ENCODE data around the gene RPL38.

RPL38 gene

GRCh38 chr17:74228306-74228978 lies 25.0 kb downstream of the RPL38 start:
- Histone ChIP-seq H3K4me1 (ENCODE audit: control insufficient read depth, insufficient read depth, low read length) (no peaks in the 10 kb centered on the region), H3K27me3 (ENCODE audit: control insufficient read depth in 1 of 2, insufficient read depth in 2 of 2, low read length in 2 of 2) (no peaks in the 10 kb centered on the region), H3K9ac (ENCODE audit: low read length in 2 of 2) (no peak overlapping the region), H3K27ac (ENCODE audit: low read length) (no peak overlapping the region), H3K4me3 (ENCODE audit: low read length in 2 of 2) (no peak overlapping the region), H3K36me3 (ENCODE audit: control insufficient read depth in 2 of 2, insufficient read depth in 2 of 2, low read length in 2 of 2) (peaks cover 0 to 6% of the 10 kb centered on the region in 2 donors), H3K9me3 (ENCODE audit: control insufficient read depth in 2 of 2, low read length in 2 of 2) (no peaks in the 10 kb centered on the region)

GRCh38 chr17:74230896-74231295 lies 27.4 kb downstream of the RPL38 start:
- no peak overlapping the region for H3K9ac ChIP-seq (ENCODE audit: low read length in 2 of 2)
- no peak overlapping the region for H3K27ac ChIP-seq (ENCODE audit: low read length)

GRCh38 chr17:74231928-74232907 lies 28.7 kb downstream of the RPL38 start:
- Histone ChIP-seq H3K27ac (ENCODE audit: low read length) (no peak overlapping the region), H3K36me3 (ENCODE audit: control insufficient read depth in 2 of 2, insufficient read depth in 2 of 2, low read length in 2 of 2) (peaks cover 0 to 4% of the 10 kb centered on the region in 2 donors), H3K9me3 (ENCODE audit: control insufficient read depth in 2 of 2, low read length in 2 of 2) (no peaks in the 10 kb centered on the region), H3K9ac (ENCODE audit: low read length in 2 of 2) (no peak overlapping the region), H3K27me3 (ENCODE audit: control insufficient read depth in 1 of 2, insufficient read depth in 2 of 2, low read length in 2 of 2) (no peaks in the 10 kb centered on the region), H3K4me1 (ENCODE audit: control insufficient read depth, insufficient read depth, low read length) (no peaks in the 10 kb centered on the region), H3K4me3 (ENCODE audit: low read length in 2 of 2) (no peak overlapping the region)

More at GRCh38 chr17:74230896-74231295, 27.4 kb downstream of the RPL38 start:
- Histone ChIP-seq H3K36me3 (ENCODE audit: control insufficient read depth in 2 of 2, insufficient read depth in 2 of 2, low read length in 2 of 2) (peaks cover 0 to 4% of the 10 kb centered on the region in 2 donors), H3K9me3 (ENCODE audit: control insufficient read depth in 2 of 2, low read length in 2 of 2) (no peaks in the 10 kb centered on the region), H3K4me3 (ENCODE audit: low read length in 2 of 2) (no peak overlapping the region), H3K4me1 (ENCODE audit: control insufficient read depth, insufficient read depth, low read length) (no peaks in the 10 kb centered on the region), H3K27me3 (ENCODE audit: control insufficient read depth in 1 of 2, insufficient read depth in 2 of 2, low read length in 2 of 2) (no peaks in the 10 kb centered on the region)

- Histone ChIP-seq H3K27me3 (ENCODE audit: control insufficient read depth in 1 of 2, insufficient read depth in 2 of 2, low read length in 2 of 2) (no peaks in the 10 kb centered on the region), H3K9me3 (ENCODE audit: control insufficient read depth in 2 of 2, low read length in 2 of 2) (no peaks in the 10 kb centered on the region), H3K36me3 (ENCODE audit: control insufficient read depth in 2 of 2, insufficient read depth in 2 of 2, low read length in 2 of 2) (peaks cover 3 to 4% of the 10 kb centered on the region in 2 donors), H3K27ac (ENCODE audit: low read length) (no peak overlapping the region), H3K4me1 (ENCODE audit: control insufficient read depth, insufficient read depth, low read length) (no peaks in the 10 kb centered on the region), H3K9ac (ENCODE audit: low read length in 2 of 2) (no peak overlapping the region), H3K4me3 (ENCODE audit: low read length in 2 of 2) (no peak overlapping the region)
These were observed 30.5 kb downstream of the RPL38 start for GRCh38 chr17:74233937-74234336.

DNA sequence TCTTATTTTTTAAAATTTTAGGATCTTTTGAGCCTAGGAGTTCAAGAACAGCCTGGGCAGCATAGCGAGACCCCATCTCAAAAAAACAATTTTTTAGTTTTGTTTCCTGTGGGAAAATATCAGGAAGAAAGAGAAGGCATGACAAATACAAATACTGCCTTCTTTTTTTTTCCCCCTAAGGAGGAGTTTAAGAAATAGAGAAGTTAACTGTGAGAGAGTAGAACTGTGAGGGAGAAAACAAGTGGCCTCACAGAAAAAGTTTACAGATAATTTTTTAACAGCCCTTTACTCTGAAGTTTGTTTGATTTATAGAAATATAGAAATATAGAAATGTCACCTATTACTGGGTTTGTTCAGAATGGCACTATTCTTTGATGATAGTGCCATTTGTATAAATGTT lies 31.0 kb downstream of the RPL38 start:
- H3K27ac ChIP-seq (ENCODE audit: low read length): no peak overlapping the region
- peaks cover 2% of the 10 kb centered on the region for H3K4me1 ChIP-seq (ENCODE audit: control insufficient read depth, insufficient read depth, low read length)
- H3K36me3 ChIP-seq (ENCODE audit: control insufficient read depth in 2 of 2, insufficient read depth in 2 of 2, low read length in 2 of 2): peaks cover 3 to 4% of the 10 kb centered on the region in 2 donors
- H3K9ac ChIP-seq (ENCODE audit: low read length in 2 of 2): no peak overlapping the region
- no peaks in the 10 kb centered on the region for H3K27me3 ChIP-seq (ENCODE audit: control insufficient read depth in 1 of 2, insufficient read depth in 2 of 2, low read length in 2 of 2)
- no peak overlapping the region for H3K4me3 ChIP-seq (ENCODE audit: low read length in 2 of 2)
- H3K9me3 ChIP-seq (ENCODE audit: control insufficient read depth in 2 of 2, low read length in 2 of 2): no peaks in the 10 kb centered on the region

- no peak overlapping the region for H3K27ac ChIP-seq (ENCODE audit: low read length)
- peak overlapping the region in 1 of 2 donors; percentile 15 for H3K4me3 ChIP-seq (ENCODE audit: low read length in 2 of 2)
- H3K4me1 ChIP-seq (ENCODE audit: control insufficient read depth, insufficient read depth, low read length): peaks cover 2% of the 10 kb centered on the region
- no peak overlapping the region for H3K9ac ChIP-seq (ENCODE audit: low read length in 2 of 2)
- no peaks in the 10 kb centered on the region for H3K9me3 ChIP-seq (ENCODE audit: control insufficient read depth in 2 of 2, low read length in 2 of 2)
- no peaks in the 10 kb centered on the region for H3K27me3 ChIP-seq (ENCODE audit: control insufficient read depth in 1 of 2, insufficient read depth in 2 of 2, low read length in 2 of 2)
- H3K36me3 ChIP-seq (ENCODE audit: control insufficient read depth in 2 of 2, insufficient read depth in 2 of 2, low read length in 2 of 2): peaks cover 3 to 4% of the 10 kb centered on the region in 2 donors
These were observed 31.6 kb downstream of the RPL38 start for GRCh38 chr17:74235040-74235581.

- no peak overlapping the region for H3K9ac ChIP-seq (ENCODE audit: low read length in 2 of 2)
- no peaks in the 10 kb centered on the region for H3K27me3 ChIP-seq (ENCODE audit: control insufficient read depth in 1 of 2, insufficient read depth in 2 of 2, low read length in 2 of 2)
- H3K4me3 ChIP-seq (ENCODE audit: low read length in 2 of 2): no peak overlapping the region
- H3K4me1 ChIP-seq (ENCODE audit: control insufficient read depth, insufficient read depth, low read length): peaks cover 7% of the 10 kb centered on the region
- H3K9me3 ChIP-seq (ENCODE audit: control insufficient read depth in 2 of 2, low read length in 2 of 2): no peaks in the 10 kb centered on the region
- no peak overlapping the region for H3K27ac ChIP-seq (ENCODE audit: low read length)
- peaks cover 2 to 3% of the 10 kb centered on the region in 2 donors for H3K36me3 ChIP-seq (ENCODE audit: control insufficient read depth in 2 of 2, insufficient read depth in 2 of 2, low read length in 2 of 2)
These were observed 32.5 kb downstream of the RPL38 start for GRCh38 chr17:74235911-74236371.

DNA sequence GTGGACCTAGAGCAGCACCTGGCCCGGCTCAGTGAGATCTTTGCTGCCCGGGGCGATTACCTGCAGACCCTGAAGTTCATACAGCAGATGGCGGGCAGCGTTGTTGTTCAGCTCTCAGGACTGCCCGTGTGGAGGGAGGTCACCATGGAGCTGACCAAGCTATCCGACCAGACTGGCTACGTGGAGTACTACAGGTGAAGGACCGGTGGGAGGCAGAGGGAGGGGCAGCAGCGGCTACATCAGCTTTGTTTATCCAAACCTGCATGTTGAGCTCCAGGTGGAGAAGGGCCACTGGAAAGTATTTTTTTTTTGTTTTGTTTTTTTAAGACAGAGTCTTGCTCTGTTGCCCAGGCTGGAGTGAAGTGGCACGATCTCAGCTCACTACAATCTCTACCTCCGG lies 33.8 kb downstream of the RPL38 start:
- H3K4me1 ChIP-seq (ENCODE audit: control insufficient read depth, insufficient read depth, low read length): peaks cover 12% of the 10 kb centered on the region
- no peak overlapping the region for H3K4me3 ChIP-seq (ENCODE audit: low read length in 2 of 2)
- H3K27me3 ChIP-seq (ENCODE audit: control insufficient read depth in 1 of 2, insufficient read depth in 2 of 2, low read length in 2 of 2): no peaks in the 10 kb centered on the region
- no peak overlapping the region for H3K27ac ChIP-seq (ENCODE audit: low read length)
- H3K36me3 ChIP-seq (ENCODE audit: control insufficient read depth in 2 of 2, insufficient read depth in 2 of 2, low read length in 2 of 2): peaks cover 0 to 3% of the 10 kb centered on the region in 2 donors
- no peak overlapping the region for H3K9ac ChIP-seq (ENCODE audit: low read length in 2 of 2)
- no peaks in the 10 kb centered on the region for H3K9me3 ChIP-seq (ENCODE audit: control insufficient read depth in 2 of 2, low read length in 2 of 2)

GRCh38 chr17:74239172-74239571 lies 35.7 kb downstream of the RPL38 start:
- Histone ChIP-seq H3K27me3 (ENCODE audit: control insufficient read depth in 1 of 2, insufficient read depth in 2 of 2, low read length in 2 of 2) (no peaks in the 10 kb centered on the region), H3K9ac (ENCODE audit: low read length in 2 of 2) (no peak overlapping the region), H3K9me3 (ENCODE audit: control insufficient read depth in 2 of 2, low read length in 2 of 2) (no peaks in the 10 kb centered on the region), H3K36me3 (ENCODE audit: control insufficient read depth in 2 of 2, insufficient read depth in 2 of 2, low read length in 2 of 2) (peaks cover 0 to 3% of the 10 kb centered on the region in 2 donors), H3K4me3 (ENCODE audit: low read length in 2 of 2) (no peak overlapping the region), H3K4me1 (ENCODE audit: control insufficient read depth, insufficient read depth, low read length) (peaks cover 12% of the 10 kb centered on the region), H3K27ac (ENCODE audit: low read length) (no peak overlapping the region)

- Histone ChIP-seq H3K9me3 (ENCODE audit: control insufficient read depth in 2 of 2, low read length in 2 of 2) (no peaks in the 10 kb centered on the region), H3K4me1 (ENCODE audit: control insufficient read depth, insufficient read depth, low read length) (peaks cover 15% of the 10 kb centered on the region), H3K36me3 (ENCODE audit: control insufficient read depth in 2 of 2, insufficient read depth in 2 of 2, low read length in 2 of 2) (peaks cover 0 to 3% of the 10 kb centered on the region in 2 donors), H3K4me3 (ENCODE audit: low read length in 2 of 2) (no peak overlapping the region), H3K9ac (ENCODE audit: low read length in 2 of 2) (no peak overlapping the region), H3K27ac (ENCODE audit: low read length) (no peak overlapping the region), H3K27me3 (ENCODE audit: control insufficient read depth in 1 of 2, insufficient read depth in 2 of 2, low read length in 2 of 2) (no peaks in the 10 kb centered on the region)
These were observed 37.2 kb downstream of the RPL38 start for GRCh38 chr17:74240618-74241205.
